ENCODE measurements around the gene ARHGAP10.

The ARHGAP10 gene

GRCh38 chr4:148075438-148075837 lies 343.6 kb downstream of the ARHGAP10 start:
- TF ChIP-seq TCF12 (IDR thresholded peaks at IDR 0.05; ENCODE audit: low read depth) (no peak), CEBPB (IDR thresholded peaks at IDR 0.05) (no peak), USF1 (IDR thresholded peaks at IDR 0.05) (no peak), YY1 (IDR thresholded peaks at IDR 0.05; ENCODE audit: low read depth) (no peak), RAD21 (IDR thresholded peaks at IDR 0.05; ENCODE audit: low read depth) (no peak), EP300 (IDR thresholded peaks at IDR 0.05; ENCODE audit: borderline replicate concordance) (no peak), TEAD4 (IDR thresholded peaks at IDR 0.05) (no peak), FOXM1 (IDR thresholded peaks at IDR 0.05; ENCODE audit: borderline replicate concordance, low read depth) (no peak), REST (IDR thresholded peaks at IDR 0.05; ENCODE audit: low read depth) (no peak), MAX (IDR thresholded peaks at IDR 0.05) (no peak), ZBTB7A (IDR thresholded peaks at IDR 0.05; ENCODE audit: low read depth) (no peak), NFIC (IDR thresholded peaks at IDR 0.05) (no peak), CREB1 (IDR thresholded peaks at IDR 0.05; ENCODE audit: low read depth) (no peak), TAF1 (IDR thresholded peaks at IDR 0.05; ENCODE audit: low read depth) (no peak), EGR1 (IDR thresholded peaks at IDR 0.05) (no peak)

GRCh38 chr4:148076964-148077363 lies 345.1 kb downstream of the ARHGAP10 start:
- TF ChIP-seq TCF12 (IDR thresholded peaks at IDR 0.05; ENCODE audit: low read depth) (no peak), FOXM1 (IDR thresholded peaks at IDR 0.05; ENCODE audit: borderline replicate concordance, low read depth) (no peak), ZBTB7A (IDR thresholded peaks at IDR 0.05; ENCODE audit: low read depth) (no peak), EGR1 (IDR thresholded peaks at IDR 0.05) (no peak), CREB1 (IDR thresholded peaks at IDR 0.05; ENCODE audit: low read depth) (no peak), CEBPB (IDR thresholded peaks at IDR 0.05) (no peak), MAX (IDR thresholded peaks at IDR 0.05) (no peak), YY1 (IDR thresholded peaks at IDR 0.05; ENCODE audit: low read depth) (no peak), TEAD4 (IDR thresholded peaks at IDR 0.05) (no peak)

- TF ChIP-seq TCF12 (IDR thresholded peaks at IDR 0.05; ENCODE audit: low read depth) (no peak), CEBPB (IDR thresholded peaks at IDR 0.05) (no peak), MAX (IDR thresholded peaks at IDR 0.05) (no peak), NFIC (IDR thresholded peaks at IDR 0.05) (no peak), EP300 (IDR thresholded peaks at IDR 0.05; ENCODE audit: borderline replicate concordance) (no peak), REST (IDR thresholded peaks at IDR 0.05; ENCODE audit: low read depth) (no peak), FOXM1 (IDR thresholded peaks at IDR 0.05; ENCODE audit: borderline replicate concordance, low read depth) (no peak)
These were observed 345.7 kb downstream of the ARHGAP10 start for GRCh38 chr4:148077581-148077980.

- no peak for TF ChIP-seq TCF12 (IDR thresholded peaks at IDR 0.05; ENCODE audit: low read depth)
These were observed 346.2 kb downstream of the ARHGAP10 start for GRCh38 chr4:148078061-148078460.

- TF ChIP-seq MAX (IDR thresholded peaks at IDR 0.05) (no peak), RAD21 (IDR thresholded peaks at IDR 0.05; ENCODE audit: low read depth) (no peak), TAF1 (IDR thresholded peaks at IDR 0.05; ENCODE audit: low read depth) (no peak), CREB1 (IDR thresholded peaks at IDR 0.05; ENCODE audit: low read depth) (no peak), TEAD4 (IDR thresholded peaks at IDR 0.05) (no peak), USF1 (IDR thresholded peaks at IDR 0.05) (no peak), TCF12 (IDR thresholded peaks at IDR 0.05; ENCODE audit: low read depth) (no peak), YY1 (IDR thresholded peaks at IDR 0.05; ENCODE audit: low read depth) (no peak), ZBTB7A (IDR thresholded peaks at IDR 0.05; ENCODE audit: low read depth) (no peak), REST (IDR thresholded peaks at IDR 0.05; ENCODE audit: low read depth) (no peak), CEBPB (IDR thresholded peaks at IDR 0.05) (no peak), FOXM1 (IDR thresholded peaks at IDR 0.05; ENCODE audit: borderline replicate concordance, low read depth) (no peak), EGR1 (IDR thresholded peaks at IDR 0.05) (no peak), NFIC (IDR thresholded peaks at IDR 0.05) (no peak), EP300 (IDR thresholded peaks at IDR 0.05; ENCODE audit: borderline replicate concordance) (no peak)
These were observed 348.1 kb downstream of the ARHGAP10 start for GRCh38 chr4:148079961-148080360.
